GM21515 (cell line): ENCODE measurements around the gene COX20.
"Not testable (repeated sequence)": the region's sequence is repeated elsewhere in the genome, so short reads cannot be mapped to it uniquely, and the experiment has no call there.

Experiments
- ATAC-seq: cut with Tn5 transposase; IDR thresholded peaks from one replicate; pipeline ENCODE4 v1.9.1; 2021; ENCODE audit not compliant: unreplicated experiment

COX20 gene, protein sequence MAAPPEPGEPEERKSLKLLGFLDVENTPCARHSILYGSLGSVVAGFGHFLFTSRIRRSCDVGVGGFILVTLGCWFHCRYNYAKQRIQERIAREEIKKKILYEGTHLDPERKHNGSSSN

DNA sequence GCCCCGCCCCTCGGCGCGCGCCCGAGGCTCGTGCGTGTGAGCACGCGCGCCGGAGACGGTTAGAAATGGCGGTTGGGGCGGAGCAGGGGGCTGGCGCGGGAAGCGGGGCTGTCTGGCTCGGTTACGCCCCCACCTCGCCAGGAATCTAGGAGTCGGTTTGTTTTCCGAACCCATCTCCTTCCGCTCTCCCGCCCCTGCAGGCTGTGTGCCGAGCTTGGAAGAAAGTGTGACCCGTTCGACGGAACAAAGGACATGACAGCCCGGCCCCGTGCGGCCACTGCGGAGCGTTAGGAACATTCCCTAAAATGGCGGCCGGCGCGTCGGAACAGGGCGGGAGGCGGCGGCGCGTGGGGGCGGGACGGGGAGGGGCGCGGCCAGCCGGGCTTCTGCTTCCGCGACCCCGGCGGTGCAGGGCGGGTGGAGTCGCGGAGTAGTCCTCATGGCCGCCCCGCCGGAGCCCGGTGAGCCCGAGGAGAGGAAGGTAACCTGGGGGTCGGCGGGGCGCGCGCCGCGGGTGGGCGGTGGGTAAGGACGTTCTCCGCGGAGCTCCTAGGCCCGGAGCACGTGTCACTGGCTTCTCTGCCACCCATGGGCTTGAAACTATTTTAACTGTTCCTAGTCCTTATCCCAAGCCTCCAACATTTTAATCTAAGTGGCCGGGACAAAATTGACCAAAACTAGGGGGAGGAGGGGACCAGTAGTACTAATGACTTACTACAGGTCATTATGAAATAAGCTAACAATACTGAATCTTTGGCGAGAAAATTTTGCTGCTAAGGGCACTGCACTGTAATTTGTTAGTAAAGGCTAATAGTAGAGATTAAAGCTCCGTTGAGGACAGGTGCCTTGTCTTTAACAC, at the start of gene COX20:
TSS of gene COX20 (plus strand) at position 383 of the 859 bp plus-strand sequence. CDS start at position 440, 57 bp downstream.
- peak; percentile 59 for ATAC-seq

DNA sequence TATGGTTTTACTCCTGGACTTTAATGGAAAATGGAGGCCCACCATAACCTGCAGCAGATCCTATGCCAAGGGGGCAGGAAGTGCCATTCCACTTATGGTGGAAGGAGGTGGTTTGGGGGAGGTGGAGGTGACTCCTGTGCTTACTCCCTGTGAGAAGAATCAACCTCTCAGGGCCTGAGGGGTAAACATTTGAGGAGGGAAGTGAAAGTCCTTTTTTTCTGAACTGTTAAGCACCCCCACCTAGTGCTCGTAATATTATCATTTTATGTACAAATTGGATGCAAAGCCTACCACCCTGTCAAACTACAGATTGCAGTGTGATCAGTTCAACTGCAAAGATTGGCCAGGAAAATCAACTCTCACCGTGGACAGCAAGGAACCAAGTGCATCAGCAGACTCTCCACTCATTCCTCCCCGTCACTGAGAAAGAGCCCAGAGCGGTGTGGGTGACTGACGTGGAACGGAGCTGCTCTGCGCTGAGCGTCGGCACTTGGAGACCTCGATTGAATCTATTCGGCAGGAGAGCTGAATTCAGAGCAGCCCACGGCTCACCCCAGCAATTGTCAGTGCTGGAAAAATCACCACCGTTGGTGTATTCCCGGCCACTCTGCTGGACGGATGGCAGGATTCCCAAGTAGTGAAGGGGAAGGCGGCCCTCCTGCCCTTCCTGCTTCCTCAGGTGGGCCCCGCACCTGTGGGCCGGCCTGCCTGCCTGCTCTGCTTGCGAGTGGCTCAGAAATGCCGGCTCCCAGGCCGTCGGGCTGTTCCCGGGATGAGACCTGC, 46.8 kb upstream of the COX20 start:
- no peak for ATAC-seq

DNA sequence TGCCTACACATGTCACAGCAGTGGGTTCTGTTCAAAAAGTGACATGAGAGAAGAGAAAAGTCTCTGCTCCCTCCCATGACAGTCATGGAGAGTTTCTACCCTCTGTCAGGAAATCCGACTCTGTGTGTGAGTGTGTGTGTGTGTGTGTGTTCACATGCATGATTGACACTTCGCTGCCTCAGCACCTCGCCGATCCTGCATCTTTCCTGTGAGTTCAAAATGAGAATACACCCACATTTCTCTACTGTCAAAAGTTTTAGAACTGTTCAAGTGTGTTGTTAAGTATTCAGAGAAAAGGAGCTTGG, 46.2 kb upstream of the COX20 start:
- ATAC-seq = no peak

DNA sequence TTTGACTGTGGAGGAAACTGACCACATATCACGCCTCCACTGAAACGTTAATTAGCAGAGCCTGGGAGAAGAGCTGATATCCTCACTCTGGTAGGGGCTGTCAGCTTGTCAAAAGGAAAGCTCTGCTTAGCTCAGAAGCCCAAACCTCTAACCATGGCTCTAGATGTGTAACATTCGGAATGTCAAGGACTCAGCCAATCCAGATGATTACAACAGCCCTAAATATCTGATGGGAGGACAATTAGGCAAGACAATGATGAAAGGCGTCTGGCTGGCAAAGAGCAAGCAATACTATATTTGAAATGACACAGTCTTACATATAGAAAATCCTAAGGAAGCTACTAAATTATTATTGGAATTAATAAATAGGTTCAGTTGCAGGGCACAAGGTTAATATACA, 45.7 kb upstream of the COX20 start:
- ATAC-seq = no peak

DNA sequence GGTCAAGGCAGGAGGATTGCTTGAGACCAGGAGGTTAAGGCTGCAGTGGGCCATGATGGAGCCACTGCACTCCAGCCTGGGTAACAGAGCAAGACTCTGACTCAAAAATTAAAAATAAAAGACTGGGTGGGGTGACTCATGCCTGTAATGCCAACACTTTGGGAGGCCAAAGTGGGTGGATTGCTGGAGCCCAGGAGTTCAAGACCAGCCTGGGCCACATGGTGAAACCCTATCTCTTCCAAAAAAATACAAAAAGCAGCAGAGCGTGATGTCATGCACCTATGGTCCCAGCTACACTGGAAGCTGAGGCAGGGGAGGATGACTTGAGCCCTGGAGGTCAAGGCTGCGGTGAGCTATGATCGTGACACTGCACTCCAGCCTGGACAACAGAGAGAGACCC, 44.4 kb upstream of the COX20 start:
- ATAC-seq = no peak

DNA sequence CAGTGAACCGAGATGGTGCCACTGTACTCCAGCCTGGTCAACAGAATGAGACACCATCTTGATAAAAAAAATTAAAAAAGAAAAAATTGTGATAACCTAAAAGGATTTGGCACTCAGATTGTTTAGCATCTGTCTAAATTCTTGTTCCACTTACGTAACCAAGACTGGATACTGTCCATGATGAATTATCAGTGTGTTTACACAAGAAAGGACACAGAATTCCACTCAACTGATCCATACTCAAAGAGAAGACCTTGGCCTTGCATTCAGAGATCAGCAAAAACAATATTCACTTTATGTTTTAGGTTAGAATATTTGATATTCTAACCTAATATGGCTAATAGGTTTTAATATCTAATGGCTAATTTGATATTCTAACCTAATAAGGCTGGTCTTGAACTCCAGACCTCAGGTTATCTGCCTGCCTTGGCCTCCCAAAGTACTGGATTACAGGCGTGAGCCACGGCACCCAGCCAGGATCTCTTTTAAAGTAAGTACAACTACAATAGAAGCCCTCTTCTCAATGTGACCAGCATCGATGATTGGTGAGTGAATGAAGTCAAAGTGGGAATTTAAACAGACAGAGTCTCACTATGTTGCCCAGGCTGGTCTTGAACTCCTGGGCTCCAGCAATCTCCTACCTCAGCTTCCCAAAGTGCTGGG, 43.1 kb upstream of the COX20 start:
- no peak for ATAC-seq

DNA sequence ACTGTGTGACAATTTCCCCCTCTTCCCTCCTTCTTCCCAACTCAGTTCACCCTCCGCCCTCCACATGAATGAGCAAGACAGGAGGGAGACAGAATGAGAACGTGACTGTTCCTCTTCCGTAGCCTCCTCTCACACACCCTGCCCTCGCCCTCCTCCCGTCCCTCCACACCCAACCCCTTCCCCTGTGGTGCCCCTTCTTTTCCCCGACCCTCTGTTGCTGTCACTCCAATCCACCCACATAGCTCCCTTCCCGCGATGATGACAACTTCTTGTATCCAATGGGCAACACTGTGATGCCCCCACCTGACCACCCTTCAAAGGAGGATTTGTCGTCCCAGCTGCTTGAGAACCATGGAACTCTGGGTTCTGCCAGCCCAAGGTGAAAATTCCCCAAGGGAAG, 41.4 kb upstream of the COX20 start:
- ATAC-seq = no peak

DNA sequence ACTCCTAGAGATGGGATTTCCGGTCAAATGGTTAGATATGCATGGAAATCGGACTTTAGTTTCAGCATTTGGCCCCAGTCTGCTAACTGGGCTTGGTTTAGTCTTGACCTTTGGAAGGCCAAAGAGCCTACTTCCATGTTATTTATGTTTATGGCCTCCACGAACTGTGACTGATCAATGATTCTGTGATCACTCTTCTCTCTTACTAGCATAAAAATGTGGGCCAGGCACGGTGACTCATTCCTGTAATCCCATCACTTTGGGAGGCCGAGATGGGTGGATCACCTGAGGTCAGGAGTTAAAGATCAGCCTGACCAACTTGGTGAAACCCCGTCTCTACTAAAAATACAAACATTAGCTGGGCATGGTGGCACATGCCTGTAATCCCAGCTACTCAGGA, 40.9 kb upstream of the COX20 start:
- not testable (repeated sequence) for ATAC-seq

DNA sequence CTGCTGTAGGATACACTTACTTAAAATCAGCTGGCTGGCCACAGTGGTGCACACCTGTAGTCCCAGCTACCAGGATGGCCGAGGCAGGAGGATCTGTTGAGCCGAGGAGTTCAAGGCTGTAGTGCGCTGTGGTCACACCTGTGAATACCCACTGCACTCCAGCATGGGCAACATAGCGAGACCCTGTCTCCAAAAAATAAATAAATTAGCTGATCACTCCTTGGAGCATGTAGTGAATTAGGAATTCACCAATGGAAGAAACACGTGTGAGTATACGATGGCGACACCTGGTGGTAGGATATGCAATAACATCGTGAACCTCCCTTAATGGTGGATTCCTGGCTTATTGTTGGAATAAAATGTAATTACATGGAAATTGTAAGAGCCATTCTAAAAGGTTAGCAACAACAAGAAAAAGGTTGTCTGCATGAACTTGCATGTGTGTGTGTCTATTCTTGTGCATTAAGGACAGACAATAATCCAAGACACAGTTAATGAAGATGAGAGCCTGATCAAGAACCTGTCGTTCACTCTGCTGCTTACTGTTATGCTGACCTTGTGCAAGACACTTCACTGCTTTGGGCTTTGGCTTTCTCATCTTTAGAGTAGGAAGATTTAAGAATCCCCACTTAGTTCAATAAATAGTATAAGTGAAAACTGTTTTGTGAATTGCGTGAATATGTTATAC, 38.6 kb upstream of the COX20 start:
- ATAC-seq = no peak

DNA sequence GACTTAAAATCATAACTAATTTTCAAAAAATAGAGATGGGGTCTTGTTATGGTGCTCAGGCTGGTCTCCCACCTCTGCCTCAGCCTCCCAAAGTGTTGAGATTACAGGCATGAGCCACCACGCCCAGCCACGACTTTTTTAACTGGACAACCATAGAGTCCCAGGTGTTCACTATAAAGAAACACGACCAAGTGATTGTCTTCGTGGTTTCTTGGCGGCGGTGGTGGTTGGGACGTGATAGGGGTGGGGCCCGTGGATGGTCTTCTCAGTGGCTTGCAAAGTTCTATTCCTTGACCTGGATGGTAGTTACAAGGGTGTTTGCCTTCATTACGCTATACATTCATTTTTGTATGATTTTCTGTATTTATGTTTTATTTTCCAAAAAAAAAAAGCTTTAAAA, 34.6 kb upstream of the COX20 start:
- no peak for ATAC-seq

DNA sequence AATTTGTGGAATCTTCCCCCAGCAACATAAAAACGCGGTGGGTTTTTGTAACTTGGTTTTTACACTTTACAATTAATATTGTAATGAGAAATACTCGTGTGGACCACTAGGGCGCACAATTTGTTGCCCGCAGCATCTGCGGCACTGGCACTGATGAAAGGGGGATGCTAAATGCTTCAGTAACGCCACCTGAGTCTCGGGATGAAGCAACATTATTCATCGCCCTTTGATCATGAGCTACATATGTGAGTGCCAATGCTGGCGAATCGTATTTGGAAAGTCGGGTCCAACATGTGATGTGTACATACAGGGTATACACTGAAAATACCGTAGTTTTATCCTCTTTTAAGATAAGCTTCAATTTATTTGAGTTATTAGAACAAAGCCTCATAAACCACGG, 34.2 kb upstream of the COX20 start:
- no peak for ATAC-seq

DNA sequence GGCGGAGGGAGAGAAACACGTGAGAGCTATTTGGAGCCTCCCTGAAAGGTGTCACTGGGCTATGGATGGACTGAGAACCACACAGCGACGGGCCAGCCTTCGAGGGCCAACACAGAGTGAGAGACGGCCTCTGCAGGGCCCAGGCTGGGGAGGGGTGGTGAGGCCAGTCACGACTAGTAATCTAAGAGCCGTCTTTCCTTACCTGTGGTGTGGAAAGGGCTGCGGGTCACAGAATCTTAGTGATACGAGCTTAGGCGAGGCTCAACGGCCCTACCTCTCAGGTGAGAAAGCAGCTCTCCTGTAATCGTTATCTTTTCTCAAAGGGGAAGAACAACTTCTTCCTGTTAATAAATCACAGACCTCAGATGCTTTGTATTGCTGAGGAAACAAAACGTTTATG, 33.4 kb upstream of the COX20 start:
- ATAC-seq = no peak

DNA sequence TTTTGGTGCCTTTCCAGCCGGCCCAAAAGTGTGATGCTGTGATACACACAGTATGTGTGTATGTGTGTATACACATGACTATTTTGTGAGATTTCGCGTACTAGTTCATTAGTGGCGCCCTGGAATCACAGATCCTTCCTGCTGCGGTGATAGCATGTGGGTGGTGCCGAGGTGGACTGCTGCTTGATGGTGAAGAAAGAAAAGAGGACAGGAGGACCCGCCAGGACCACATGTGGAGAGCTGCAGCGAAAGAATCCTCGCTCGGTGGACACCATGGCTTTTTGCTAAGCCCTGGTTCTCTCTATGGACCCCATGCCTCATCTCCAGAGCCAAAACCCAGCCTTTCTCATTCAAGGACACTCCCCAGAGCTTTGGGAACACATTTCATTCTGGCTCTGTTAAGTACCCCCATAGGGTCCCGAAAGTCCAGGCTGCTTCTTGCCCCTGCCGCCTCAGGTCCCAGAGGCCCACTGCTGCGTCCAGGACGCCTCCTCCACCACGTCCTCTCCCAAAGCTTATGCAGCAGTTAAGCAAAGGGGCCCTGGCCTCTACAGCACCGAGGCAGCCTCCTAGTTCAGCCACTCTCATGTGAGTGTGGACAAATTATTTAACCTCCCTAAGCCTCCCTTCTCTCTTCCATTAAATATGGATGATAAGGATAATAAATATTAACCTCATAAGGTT, 32.8 kb upstream of the COX20 start:
- ATAC-seq = no peak

DNA sequence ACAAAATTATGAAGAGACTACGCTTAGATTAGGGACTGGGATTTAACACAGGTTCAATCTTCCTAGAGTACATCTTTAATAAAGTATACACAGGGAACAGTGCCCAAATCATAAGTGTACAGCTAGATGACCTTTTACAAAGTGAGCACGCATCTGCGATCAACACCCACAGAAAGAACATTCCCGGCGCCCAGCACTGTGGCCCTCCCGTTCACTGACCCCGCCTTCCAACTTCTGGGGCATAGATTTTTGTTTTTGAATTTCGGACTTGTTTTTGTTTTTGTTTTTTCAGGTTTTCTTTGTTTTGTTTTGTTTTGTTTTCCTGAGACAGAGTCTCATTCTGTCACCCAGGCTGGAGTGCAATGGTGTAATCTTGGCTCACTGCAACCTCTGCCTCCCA, 30.6 kb upstream of the COX20 start:
- no peak for ATAC-seq

DNA sequence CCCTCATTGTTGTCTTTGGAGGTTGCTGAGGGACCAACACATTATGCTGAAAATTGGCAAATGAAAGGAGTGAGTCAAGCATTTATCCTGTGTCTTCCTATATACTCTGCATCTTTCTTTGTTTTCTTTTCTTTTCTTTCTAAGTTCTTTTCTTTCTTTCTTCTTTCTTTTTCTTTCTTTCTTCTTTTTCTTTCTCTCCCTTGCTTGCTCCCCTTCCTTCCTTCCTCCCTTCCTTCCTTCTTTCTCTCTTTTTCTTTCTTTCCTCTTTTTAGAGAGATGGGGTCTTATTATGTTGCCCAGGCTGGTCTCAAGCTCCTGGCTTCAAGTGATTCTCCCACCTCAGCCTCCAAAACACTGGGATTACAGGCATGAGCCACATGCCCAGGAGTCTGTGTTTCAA, 28.3 kb upstream of the COX20 start:
- ATAC-seq = no peak

DNA sequence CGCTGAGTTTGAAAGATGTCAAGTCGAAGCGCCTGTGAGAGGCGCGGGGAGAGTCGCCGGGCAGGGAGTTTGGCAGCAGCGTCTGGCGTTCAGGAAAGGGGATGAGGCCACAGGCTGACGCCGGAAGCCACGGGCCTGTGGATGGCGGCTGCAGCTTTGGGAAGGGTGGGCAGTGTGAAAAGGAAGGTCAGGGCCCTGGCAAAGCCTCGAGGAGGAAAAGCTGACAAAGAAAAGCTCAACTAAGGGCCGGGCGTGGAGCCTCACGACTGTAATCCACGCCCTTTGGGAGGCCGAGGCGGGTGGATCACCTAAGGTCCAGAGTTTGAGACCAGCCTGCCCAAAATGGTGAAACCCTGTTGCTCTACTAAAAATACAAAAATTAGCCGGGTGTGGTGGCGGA, 25.2 kb upstream of the COX20 start:
- ATAC-seq = no peak

DNA sequence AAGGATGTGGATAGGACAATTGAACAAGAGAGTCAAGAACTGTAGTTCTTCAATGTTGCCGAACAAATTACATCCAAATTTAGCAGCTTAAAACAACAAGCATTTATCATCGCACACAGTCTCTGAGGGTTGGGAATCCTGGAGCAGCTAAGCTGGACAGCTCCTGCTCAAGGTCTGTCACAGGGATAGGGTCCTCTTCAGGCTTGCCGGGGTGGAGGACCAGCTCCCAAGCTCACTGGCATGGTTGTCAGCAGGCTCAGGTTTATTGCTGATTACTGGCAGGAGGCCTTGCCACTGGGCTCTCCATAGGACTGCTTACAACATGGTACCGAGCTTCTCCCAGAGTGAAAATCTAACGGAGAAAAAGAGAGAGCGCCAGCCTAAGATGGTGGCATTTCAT, 22.1 kb upstream of the COX20 start:
- ATAC-seq = no peak

DNA sequence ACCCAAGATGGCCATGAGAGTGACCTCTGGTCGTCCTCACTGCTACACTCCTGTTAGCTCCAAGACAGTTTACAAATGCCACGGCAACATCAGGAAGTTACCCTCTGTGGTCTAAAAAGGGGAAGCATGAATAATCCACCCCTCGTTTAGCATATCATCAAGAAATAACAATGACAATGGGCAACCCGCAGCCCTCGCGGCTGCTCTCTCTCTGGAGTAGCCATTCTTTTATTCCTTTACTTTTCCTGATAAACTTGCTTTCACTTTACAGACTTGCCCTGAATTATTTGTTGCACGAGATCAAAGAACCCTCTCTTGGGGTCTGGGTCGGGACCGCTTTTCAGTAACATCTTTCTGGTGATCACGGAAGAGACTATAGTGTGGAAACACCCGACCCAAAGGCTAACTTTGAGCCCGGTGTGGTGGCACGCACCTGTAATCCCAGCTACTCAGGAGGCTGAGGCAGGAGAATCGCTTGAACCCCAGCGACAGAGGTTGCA, 19.8 kb upstream of the COX20 start:
- ATAC-seq = no peak

DNA sequence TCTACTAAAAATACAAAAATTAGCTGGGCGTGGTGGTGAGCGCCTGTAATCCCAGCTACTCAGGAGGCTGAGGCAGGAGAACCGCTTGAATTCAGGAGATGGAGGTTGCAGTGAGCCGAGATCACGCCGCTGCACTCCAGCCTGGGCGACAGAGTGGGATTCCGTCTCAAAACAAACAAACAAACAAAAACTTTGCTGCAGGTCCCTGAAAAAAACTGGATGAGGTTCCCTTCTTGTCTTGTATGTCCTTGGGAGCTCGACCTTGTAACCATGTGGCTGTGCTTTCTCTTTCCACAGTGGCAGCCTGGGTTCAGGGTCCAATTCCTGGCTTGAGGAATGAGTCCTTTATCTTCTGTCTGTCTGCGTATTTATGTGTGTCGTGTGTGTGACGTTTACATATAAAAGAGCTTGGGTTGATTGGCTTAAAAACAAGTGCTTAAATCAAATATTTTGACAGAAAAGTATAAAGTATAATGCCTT, 18.0 kb upstream of the COX20 start:
- no peak for ATAC-seq

DNA sequence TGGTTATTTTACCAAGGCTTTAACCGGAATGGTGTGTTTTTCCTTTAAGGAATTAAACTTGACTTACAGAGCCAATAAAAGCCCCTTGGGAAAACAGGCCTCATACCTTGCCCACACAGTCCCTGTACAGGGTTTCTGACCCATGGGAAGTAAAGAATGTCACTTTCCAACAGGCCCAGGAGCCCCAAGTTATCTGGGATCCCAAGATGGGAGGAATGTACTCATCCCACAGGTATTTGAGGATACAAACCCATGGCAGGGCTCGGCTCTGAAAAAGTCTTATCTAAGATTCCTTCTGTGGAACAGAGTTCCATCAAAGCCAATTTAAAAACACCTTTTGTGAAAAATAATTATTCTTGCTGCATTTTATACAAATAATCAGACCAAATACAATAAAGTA, 15.3 kb upstream of the COX20 start:
- no peak for ATAC-seq
